Gastrocnemius medialis (tissue), 4 donors: Measurements from ENCODE around the gene GPR183. TPM values are rescaled to one million over a fixed set of nuclear protein-coding genes. Genes with fewer than 3 reads are reported as not detected.

ENCODE experiments used
- ATAC-seq, 2 donors: fragments of 150-250 bp; one replicate each; pipeline ENCODE4 v1.9.1; 2016
- DNase-seq, 2 donors: peaks; one replicate each; pipeline ENCODE4 v3.0.0-alpha.2; 2019
- H3K27ac ChIP-seq, 4 donors: fragments of 200-600 bp; sonication (generic); 1 replicate in 1 of 4; 2 replicates in 3 of 4; pipeline ENCODE4 v1.5.1; 2016 to 2018; ENCODE audit warnings: mild to moderate bottlenecking in 2 of 4, moderate library complexity in 1 of 4
- H3K27me3 ChIP-seq, 3 donors: fragments of 200-600 bp; sonication (generic) in 2 of 3; 1 replicate in 1 of 3; 2 replicates in 2 of 3; pipeline versions ENCODE4 v1.5.1 to v1.6.0; 2016 to 2019; ENCODE audit warnings: mild to moderate bottlenecking in 1 of 3, moderate library complexity in 1 of 3
- H3K36me3 ChIP-seq, 2 donors: fragments of 200-600 bp; sonication (generic) in 1 of 2; one replicate each; pipeline ENCODE4 v1.5.1; 2017 to 2018
- H3K4me1 ChIP-seq, 2 donors: fragments of 200-600 bp; sonication (generic) in 1 of 2; one replicate each; pipeline ENCODE4 v1.5.1; 2016 to 2017; ENCODE audit warnings: mild to moderate bottlenecking in 2 of 2
- H3K4me3 ChIP-seq, 4 donors: fragments of 200-600 bp; sonication (generic) in 3 of 4; 1 replicate in 1 of 4; 2 replicates in 3 of 4; pipeline ENCODE4 v1.5.1; 2016 to 2019; ENCODE audit warnings: mild to moderate bottlenecking in 2 of 4
- H3K9me3 ChIP-seq, 3 donors: fragments of 200-600 bp; sonication (generic) in 2 of 3; 1 replicate in 1 of 3; 2 replicates in 2 of 3; pipeline ENCODE4 v1.5.1; 2016 to 2019
- POLR2A ChIP-seq, 2 donors: fragments of 450-650 bp; IDR thresholded peaks; one replicate each; pipeline ENCODE4 v1.6.1; 2017; ENCODE audit warnings: antibody characterized with exemption in 2 of 2, mild to moderate bottlenecking in 2 of 2, moderate library complexity in 2 of 2
- in situ Hi-C, 4 donors: fragments of 200-750 bp; cut with MboI; loops; one replicate each; pipeline versions ENCODE4 v1.15.0 to v1.8.0; 2017; ENCODE audit warnings: low sequenced_read_pairs in 4 of 4
- intact Hi-C: fragments of 100-400 bp; cut with DNase I; formaldehyde crosslinking; loops from one replicate; pipeline ENCODE4 v1.15.1; 2023; ENCODE audit warnings: low total_unique reads
- total RNA-seq, 4 donors: library from RNA; depleted of rRNA; stranded (reverse); fragments of >200 nt; gene quantifications; one replicate each; pipeline versions ENCODE4 v1.1.0 to v1.2.3, GENCODE V29; 2016
- TF ChIP-seq, protein P1 (sequence below), 5 experiments: fragments of 450-650 bp in 3 of 5; fragments of 200-600 bp in 2 of 5; sonication (generic) in 2 of 5; IDR thresholded peaks in 4 of 5; conservative IDR thresholded peaks in 1 of 5; 1 replicate in 4 of 5; 2 replicates in 1 of 5; pipeline ENCODE4 v1.5.1; 2016 to 2019; ENCODE audit warnings: antibody characterized with exemption in 5 of 5, mild to moderate bottlenecking in 3 of 5, moderate library complexity in 3 of 5

GPR183 gene
- total RNA-seq, 4 donors from 2014 or later: 0.49 to 3.4 (median 2.5) TPM

DNA sequence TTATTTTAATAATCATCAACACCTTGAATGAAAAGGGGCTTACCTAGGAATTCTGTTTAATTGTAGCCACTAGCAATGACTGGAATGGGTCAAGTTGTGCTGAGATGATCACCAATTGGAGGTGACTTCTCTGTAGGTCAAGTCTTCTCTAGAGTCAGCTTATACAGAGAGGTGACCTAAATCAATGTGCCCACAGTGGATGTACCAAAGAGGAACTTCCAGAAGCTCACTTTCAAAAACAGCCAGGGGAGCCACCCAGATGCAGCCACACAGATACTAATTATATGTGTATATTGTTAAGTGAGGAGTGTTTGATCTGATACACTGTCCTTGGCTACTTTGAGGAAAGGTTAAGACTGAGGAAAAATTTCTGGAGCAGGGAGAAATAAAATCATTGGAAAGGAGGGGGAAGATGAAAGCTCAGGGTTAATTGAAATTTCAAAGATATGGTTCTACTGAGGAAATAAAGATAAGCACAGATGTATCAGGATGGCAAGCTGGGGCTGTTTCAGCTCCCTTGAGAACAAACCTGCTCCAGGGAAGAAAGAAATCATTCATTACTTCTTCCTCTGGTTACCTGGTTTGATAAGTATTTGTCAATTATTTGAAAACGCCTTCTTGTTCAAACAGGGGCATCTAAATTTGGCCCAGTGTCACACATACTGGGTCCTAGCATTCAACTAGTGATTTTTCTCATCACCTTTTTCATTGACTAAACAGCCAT lies 5.1 kb downstream of the GPR183 start:
- H3K27me3 ChIP-seq: no peaks in the 10 kb centered on the region
- no peaks in the 10 kb centered on the region for H3K4me1 ChIP-seq
- DNase-seq (no peak), ATAC-seq (no peak)
- H3K27ac ChIP-seq: no peak overlapping the region
- intact Hi-C loops (no loop called here), in situ Hi-C loops (no loop called here)
- H3K9me3 ChIP-seq: no peaks in the 10 kb centered on the region
- H3K4me3 ChIP-seq: no peak overlapping the region
- no peaks in the 10 kb centered on the region for H3K36me3 ChIP-seq
- TF ChIP-seq, protein P1, sequence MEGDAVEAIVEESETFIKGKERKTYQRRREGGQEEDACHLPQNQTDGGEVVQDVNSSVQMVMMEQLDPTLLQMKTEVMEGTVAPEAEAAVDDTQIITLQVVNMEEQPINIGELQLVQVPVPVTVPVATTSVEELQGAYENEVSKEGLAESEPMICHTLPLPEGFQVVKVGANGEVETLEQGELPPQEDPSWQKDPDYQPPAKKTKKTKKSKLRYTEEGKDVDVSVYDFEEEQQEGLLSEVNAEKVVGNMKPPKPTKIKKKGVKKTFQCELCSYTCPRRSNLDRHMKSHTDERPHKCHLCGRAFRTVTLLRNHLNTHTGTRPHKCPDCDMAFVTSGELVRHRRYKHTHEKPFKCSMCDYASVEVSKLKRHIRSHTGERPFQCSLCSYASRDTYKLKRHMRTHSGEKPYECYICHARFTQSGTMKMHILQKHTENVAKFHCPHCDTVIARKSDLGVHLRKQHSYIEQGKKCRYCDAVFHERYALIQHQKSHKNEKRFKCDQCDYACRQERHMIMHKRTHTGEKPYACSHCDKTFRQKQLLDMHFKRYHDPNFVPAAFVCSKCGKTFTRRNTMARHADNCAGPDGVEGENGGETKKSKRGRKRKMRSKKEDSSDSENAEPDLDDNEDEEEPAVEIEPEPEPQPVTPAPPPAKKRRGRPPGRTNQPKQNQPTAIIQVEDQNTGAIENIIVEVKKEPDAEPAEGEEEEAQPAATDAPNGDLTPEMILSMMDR (IDR thresholded peaks at IDR 0.05 in 4 of 5, conservative IDR thresholded peaks at IDR 0.05 in 1 of 5): no peak
- TF ChIP-seq POLR2A (IDR thresholded peaks at IDR 0.05): no peak

DNA sequence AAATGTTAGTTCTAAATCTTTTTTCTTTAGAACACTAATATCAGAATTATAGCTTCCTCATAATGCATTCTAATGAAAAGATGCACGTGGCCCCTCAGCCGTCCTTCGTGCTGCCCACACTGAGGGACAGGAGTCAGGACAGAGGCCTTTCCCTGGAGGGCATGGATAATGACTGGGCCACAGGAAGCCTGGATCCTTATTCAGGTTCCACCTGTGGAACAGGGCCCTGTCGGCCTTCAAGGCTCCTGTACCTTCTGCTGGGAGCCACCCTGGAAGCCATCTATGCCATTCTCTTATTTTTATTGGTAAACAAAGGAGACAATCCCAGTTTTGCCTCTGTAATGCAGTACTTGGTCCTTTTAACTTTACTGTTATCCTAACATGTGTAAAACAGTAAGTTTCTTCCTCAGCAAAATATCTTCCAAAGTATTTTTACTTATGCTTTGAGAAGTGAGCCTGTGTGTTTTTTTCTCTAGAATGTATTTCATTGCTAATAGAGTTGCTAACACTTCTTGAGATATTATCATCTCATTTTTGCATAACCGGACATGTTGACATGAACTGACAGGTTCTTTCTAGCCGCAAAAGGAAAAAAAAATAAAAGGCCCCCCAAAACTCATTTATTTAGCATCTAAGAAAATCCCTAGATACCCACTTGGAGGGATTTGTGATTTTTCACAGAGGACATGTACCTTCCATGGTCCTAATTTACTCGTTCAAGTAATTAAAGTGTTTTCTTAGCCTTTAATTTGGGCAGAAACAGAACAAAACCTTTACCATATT lies 6.0 kb downstream of the GPR183 start:
- Histone ChIP-seq H3K27me3 (no peaks in the 10 kb centered on the region), H3K27ac (no peak overlapping the region), H3K4me1 (no peaks in the 10 kb centered on the region), H3K4me3 (no peak overlapping the region), H3K9me3 (no peaks in the 10 kb centered on the region), H3K36me3 (no peaks in the 10 kb centered on the region)
- DNase-seq (no peak), ATAC-seq (no peak)
- intact Hi-C loops (no loop called here), in situ Hi-C loops (no loop called here)
- TF ChIP-seq, protein P1 (IDR thresholded peaks at IDR 0.05 in 4 of 5, conservative IDR thresholded peaks at IDR 0.05 in 1 of 5): no peak
- TF ChIP-seq POLR2A (IDR thresholded peaks at IDR 0.05): no peak

DNA sequence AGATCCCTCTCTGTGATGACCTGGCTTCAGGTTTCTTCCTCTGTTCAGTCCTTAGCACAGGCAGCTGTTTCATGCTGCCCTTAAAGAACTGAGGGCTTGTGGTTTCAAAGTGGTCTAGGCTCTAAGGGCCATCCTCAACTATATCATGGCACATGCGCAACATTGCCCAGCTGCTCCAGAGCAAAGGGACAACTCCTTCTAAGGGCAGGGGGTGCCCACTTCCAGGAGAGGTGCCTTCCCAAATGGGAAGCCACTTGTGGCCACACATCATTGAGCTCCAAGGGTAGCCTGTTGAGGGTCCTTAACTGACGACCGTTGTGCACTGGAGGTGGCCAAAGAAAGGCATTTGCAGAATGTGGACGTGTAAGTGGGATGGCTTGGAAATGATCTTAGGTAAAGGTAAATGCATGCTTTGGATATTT lies 7.3 kb downstream of the GPR183 start:
- in situ Hi-C loops (no loop called here), intact Hi-C loops (no loop called here)
- H3K4me3 ChIP-seq: no peak overlapping the region
- no peaks in the 10 kb centered on the region for H3K27me3 ChIP-seq
- no peaks in the 10 kb centered on the region for H3K36me3 ChIP-seq
- TF ChIP-seq, protein P1 (IDR thresholded peaks at IDR 0.05 in 4 of 5, conservative IDR thresholded peaks at IDR 0.05 in 1 of 5): no peak
- no peak for TF ChIP-seq POLR2A (IDR thresholded peaks at IDR 0.05)
- DNase-seq (no peak), ATAC-seq (no peak)
- H3K9me3 ChIP-seq: no peaks in the 10 kb centered on the region
- H3K4me1 ChIP-seq: peaks cover 0 to 4% of the 10 kb centered on the region in 2 donors
- H3K27ac ChIP-seq: no peak overlapping the region

DNA sequence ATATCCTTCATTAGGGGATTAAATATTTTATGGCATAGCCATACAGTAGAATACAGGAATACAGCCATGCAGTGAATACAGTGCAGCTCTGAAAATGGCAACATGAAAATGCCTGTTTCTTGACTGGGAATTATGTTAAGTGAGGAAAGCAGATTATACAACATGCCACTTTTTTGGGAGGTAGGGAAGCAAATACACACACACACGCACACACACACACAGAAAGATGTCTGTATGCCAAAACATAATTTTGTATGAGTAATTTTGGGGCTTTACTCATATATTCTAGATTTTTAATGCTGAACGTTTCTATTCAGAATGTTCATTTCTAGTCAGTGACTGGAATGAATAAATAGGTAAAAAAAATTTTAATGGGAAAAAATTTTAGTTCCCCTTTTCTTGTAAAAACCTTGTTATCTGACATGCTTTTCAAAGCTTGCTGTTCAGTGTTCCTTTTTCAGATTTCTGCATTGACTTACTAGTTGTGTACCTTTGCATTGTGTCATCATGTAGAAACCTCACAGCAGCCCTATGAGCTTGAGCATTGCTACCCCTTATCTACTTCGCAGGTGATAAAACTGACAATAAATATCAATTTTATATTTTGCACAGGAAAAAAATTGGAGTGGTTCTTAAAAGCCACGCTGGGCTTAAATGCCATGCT lies 7.8 kb downstream of the GPR183 start:
- intact Hi-C loops: no loop called here
- in situ Hi-C loops: no loop called here
- H3K27me3 ChIP-seq: no peaks in the 10 kb centered on the region
- no peak for DNase-seq
- TF ChIP-seq POLR2A (IDR thresholded peaks at IDR 0.05): no peak
- TF ChIP-seq, protein P1 (IDR thresholded peaks at IDR 0.05 in 4 of 5, conservative IDR thresholded peaks at IDR 0.05 in 1 of 5): no peak
- H3K27ac ChIP-seq: no peak overlapping the region
- no peaks in the 10 kb centered on the region for H3K9me3 ChIP-seq
- H3K36me3 ChIP-seq: no peaks in the 10 kb centered on the region
- ATAC-seq: no peak
- peaks cover 0 to 4% of the 10 kb centered on the region in 2 donors for H3K4me1 ChIP-seq
- H3K4me3 ChIP-seq: no peak overlapping the region
